Activated CD8-positive, alpha-beta memory T cell treated with anti-CD3 and anti-CD28 coated beads for 4 hours (primary cell): Measurements from ENCODE around the gene TRABD2A.

Source experiments
- DNase-seq, 2 donors: peaks; one replicate each; pipeline ENCODE4 v3.0.0-alpha.2; 2020; ENCODE audit warnings: low read depth in 2 of 2

The TRABD2A gene

DNA sequence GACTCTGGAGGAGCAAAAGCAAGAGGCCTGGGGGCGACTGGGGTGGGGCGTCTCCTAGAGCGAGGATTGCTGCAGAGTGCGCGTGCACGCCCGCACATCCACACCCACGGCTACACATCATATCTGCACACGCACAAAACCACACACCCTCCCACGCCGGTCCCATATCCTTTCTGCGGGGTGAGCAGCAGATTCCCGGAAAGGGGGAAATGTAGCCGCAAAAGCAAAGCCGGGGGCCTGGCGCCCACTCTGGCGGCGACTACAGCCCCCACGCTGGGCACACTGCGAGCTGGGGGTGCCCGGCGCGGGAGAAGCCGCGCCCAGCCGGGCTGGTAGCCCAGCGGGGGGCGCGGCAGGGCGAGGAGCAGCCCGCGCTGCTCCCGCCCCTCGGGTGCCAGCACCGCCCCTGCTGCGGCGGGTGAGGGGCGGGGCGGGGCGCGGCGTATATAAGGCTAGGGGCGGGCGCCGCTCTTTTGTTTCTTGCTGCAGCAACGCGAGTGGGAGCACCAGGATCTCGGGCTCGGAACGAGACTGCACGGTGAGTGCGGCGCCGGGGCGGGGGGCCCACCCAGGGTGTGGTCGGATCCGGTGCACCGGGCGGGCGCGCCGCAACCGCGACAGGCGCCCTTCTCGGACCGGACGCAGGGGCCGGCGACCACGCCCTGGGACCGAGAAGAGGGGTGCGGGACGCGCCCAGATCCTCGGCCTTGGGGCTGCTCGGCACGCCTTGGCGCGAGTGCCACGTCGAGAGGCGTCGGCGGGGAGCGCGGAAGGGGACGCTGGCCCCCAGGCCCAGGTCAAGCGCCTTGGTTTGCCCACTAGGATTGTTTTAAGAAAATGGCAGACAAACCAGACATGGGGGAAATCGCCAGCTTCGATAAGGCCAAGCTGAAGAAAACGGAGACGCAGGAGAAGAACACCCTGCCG lies 24.6 kb upstream of the TRABD2A start, which contains the start of gene TMSB10:
Gene TMSB10 (plus strand): TSS at position 476 of the 927 bp plus-strand sequence.
- DNase-seq, result peak; percentile 76

DNA sequence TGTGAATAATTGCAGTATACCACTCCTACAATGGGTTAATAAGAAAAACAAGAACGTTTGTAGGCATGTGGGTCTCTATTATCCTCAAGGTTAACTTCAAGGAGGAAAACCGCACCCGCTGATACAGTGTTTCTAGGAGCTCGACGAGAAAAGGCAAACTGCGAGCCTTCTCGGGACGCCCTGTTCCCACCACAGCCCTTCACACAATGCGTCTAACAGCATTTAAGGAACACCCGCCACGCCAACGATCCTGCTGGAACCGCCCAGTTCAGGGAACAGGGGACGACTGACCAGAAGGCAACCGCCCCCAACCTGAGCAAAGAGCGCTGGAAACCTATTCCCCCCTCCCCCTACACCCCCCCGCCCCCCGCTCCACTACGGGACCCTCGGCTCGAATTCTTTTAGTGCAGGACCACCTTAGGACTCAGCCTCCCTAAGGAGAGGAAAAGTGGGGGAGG lies 23.9 kb upstream of the TRABD2A start:
- no peak for DNase-seq

DNA sequence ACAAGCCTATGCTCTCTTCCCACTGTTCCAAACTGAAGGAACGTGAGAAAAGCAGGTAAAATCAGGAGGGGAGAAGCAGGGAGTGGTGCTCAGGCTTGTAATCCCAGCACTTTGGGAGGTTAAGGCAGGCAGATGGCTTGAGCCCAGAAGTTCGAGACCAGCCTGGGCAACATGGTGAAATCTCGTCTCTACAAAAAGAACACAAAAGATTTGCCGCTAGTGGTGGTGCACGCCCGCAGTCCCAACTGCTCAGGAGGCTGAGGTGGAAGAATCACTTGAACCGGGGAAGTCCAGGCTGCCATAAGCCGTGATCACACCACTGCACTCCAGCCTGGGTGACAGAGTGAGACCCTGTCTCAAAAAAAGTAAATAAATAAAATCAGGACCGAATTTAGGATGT lies 23.3 kb upstream of the TRABD2A start:
- no peak for DNase-seq

DNA sequence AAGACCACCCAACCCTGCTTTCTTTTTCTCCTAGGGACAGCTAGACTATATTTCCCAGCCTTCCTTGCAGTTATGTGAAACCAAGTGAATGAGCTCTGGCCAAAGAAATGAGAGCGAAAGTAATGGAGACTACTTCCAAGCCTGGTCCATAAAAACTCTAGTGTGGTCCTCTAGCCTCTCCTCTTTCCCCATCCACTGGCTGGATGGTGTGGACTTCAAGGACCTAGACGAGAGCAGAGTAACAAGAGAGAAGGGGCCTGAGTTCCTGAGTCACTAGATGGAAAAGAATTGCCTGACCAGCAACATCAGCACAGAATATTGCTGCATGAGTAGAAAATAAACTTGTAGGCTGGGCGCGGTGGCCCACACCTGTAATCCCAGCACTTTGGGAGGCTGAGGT lies 21.6 kb upstream of the TRABD2A start:
- DNase-seq, result no peak

DNA sequence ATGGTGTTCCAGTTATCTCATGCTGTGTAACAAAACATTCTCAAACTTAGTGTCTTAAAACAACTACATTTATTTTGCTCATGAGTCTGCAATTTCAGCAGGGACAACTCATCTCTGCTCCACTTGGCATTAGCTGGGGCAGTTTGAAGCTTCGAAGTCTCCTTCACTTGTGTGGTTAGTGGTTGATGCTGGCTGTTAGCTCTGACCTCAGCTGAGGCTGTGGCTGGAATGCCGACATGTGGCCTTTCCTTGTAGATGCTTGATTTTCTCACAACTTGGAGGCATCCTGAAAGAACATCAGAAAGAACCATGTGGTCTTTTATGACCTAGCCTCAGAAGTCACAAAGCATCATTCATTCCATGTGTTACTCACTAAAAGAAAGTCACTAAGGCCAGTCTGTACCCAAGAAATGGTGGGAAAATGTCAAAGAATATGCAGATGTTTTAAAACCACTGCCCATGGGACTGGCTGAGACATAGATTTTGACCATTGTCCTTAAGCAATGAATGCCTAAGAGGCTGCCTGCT lies 20.8 kb upstream of the TRABD2A start:
- DNase-seq, result no peak

DNA sequence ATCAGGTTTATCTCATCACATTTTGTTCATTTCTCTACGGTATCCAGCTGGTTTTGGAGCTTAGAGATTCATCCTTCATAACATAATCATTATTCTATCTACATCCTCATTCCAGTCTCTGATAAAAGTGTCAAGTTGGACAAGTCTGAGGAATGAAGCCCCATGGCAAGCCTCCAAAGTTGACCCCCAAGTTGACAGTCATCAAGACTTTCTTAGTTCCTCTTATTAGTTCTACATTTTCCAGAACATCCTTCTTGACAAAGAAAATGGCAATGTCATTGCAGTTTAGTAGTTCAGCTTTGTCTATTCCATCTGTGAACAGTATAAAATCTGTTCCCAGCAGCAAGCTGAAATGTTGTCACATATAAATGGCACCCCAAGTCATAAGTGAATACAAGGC lies 20.1 kb upstream of the TRABD2A start:
- DNase-seq, result no peak

DNA sequence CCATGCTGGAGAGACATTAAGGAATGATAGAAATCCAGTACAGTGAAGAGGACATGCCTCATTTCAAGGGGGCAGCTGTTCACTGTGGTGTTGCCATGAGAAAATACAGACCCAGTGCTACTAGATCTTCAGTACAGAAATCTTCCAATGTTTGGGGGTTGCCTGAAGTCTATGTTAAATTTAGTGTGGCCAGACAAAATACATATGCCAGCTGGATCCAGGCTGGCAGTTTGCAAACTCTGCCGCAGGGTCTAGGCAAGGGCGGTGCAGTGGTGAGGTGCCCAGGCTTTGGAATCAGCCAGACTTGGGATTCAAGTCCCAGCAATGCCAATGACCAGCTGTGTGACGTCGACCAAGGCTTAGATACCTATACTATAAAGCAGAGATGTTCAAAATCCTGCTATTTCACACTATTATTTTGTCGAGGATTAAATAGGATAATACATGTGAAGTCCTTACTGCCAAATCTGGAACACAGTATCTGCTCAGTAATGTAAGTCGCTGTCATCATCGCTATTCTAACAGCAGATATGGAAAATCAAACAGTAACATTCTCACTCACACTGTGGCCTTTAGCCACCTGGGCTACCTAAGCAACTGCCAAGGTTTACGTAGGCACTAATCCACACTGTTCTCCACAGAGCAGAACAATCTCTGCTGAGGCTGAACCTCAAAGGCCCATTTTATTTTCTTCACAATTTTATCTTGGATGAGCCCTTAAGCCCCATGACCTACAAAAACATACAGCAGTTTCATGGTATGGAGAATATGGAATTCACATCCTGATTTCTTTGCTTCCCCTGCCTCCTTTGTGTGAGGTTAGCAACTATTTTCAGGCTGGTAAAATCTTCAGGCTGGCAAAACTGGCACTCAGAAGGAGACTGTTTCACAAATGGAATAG lies 18.7 kb upstream of the TRABD2A start:
- no peak for DNase-seq

DNA sequence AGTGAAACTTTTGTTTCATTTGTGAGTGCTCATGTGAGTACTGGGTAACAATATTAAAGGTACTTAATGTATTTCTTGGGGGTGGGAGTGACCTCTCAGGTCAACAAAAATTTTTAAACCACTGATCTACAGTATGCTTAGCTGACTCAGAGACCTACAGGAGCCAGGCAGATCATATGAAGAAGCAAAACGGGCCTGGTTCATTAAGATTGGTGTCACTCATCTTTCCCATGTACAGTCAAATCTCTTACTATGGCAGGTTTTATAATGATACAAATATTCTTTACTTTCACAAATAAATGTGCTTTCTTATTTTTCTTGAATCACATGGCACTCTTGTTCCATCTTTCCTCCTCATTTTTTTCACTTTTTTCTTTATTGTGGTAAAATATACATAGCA lies 16.9 kb upstream of the TRABD2A start:
- DNase-seq, result no peak

DNA sequence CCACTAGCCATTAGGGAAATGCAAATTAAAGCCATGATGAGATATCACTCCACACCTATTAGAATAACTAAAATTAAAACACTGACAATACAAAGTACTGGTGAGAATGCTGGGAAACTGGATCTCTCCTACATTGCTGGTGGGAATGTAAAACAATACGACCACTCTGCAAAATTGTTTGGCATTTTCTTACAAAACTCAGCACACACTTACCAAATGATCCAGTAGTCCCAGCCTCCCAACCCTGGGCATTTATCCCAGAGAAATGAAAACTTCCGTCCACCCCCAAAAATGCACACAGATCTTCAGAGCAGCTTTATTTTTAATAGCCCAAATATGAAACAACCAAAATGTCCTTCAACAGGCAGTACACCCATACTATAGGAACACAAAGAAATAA lies 15.7 kb upstream of the TRABD2A start:
- DNase-seq, result no peak

DNA sequence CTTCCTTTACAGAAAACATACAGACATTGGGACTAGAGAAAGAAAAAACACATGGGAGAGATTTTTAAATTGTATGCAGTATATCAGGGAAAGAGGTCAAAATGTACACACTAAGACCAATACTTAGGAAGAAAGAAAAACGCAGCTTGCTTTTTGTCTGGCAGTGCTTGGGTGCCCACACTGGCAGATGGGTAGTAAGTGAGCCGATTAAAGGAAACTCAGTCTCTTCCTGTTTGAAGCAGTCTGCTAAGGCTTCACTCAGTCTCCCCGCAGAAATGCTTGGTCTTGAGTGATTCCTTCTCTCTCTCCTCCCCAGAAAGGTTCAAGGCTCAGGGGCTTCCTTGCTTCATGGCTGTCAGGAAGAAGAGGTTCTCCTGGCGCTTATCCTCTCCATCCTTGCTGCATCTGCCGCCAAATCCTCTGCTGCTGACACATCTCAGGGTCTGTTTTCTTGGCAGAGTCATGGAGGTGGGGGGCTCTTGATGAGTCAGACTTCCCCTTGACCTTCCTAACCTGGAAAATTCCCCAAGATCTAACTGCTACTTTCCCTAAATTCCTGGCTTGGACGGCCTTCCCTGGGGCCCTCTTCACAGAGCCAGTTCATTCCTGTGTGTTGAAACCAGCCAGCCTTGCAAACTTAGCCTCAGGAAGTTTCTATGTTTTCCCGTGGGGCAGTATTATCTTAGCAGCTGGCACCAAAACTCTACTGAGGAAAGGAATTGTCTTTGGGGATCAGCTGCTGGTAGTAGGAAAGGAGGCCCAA lies 14.1 kb upstream of the TRABD2A start:
- no peak for DNase-seq

DNA sequence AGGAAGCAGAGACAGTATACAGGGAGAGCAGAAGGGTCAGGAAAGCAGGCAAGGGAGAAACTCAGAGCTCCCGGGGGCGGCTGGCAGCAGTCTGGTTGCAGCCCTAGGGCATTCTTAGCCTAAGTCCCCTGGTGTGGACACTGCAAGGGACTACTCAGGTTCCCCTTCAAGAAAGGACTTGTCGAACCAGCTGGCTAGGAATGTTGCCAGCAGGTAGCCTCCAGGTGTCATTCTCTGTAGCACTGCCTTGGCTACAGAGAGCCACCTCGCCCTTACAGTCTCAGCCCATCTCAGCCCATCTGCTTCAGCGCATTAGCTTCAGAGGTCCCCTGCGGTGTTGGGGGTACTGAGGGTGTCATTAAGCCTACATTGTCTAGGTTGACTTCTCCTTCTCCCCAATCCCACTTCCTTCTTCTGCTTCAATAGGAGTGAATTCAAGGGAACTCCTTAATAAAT lies 13.3 kb upstream of the TRABD2A start:
- DNase-seq, result no peak

DNA sequence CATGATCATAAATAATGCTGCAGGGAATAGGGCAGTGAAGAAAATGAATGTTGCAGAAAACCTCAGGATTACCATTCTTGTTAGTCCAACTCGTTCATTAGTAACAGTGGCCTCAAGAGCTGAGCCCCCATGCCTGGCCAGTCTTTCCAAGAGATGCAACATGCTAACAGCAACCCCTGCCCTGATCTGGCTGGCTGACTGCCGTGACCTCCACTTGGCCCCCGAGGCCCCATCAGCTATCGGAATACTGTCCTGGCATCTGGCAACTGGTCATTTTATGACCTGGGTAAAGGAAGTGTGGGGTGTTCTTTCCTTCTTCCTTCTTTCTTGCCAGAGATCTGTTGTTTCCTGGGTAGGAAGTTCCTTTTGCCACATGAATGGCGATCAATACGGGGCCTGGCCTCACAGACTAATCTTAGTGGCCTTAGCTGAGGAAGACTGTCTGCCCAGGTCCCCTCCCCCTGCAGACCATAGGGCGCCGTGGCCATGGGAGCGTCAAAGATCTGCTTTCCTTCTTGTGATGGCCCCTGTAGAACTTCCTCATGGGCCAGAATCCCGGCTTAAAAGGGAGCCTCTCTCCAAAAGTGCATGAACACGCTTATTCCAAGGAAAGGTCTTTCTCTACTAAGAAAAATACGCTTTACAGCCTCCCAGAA lies 10.6 kb upstream of the TRABD2A start:
- DNase-seq, result no peak

DNA sequence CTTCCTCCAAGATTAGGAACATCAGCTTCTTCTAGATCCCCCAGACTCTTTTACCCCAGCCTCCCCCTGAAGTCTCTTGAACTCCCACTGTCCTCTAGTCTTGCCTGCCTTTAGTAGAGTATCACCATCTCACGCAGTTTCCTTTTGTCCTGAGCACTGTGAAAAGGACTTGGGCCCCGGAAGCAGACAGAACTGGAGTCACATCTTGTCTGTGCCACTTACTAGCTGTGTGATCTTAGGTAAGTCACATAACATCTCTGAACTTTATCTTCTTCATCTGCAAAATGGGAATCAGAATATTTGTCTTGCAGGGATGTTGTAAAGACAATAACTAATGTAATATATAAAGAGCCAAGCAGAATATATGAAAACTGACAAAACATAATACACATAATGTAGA lies 8.4 kb upstream of the TRABD2A start:
- no peak for DNase-seq

DNA sequence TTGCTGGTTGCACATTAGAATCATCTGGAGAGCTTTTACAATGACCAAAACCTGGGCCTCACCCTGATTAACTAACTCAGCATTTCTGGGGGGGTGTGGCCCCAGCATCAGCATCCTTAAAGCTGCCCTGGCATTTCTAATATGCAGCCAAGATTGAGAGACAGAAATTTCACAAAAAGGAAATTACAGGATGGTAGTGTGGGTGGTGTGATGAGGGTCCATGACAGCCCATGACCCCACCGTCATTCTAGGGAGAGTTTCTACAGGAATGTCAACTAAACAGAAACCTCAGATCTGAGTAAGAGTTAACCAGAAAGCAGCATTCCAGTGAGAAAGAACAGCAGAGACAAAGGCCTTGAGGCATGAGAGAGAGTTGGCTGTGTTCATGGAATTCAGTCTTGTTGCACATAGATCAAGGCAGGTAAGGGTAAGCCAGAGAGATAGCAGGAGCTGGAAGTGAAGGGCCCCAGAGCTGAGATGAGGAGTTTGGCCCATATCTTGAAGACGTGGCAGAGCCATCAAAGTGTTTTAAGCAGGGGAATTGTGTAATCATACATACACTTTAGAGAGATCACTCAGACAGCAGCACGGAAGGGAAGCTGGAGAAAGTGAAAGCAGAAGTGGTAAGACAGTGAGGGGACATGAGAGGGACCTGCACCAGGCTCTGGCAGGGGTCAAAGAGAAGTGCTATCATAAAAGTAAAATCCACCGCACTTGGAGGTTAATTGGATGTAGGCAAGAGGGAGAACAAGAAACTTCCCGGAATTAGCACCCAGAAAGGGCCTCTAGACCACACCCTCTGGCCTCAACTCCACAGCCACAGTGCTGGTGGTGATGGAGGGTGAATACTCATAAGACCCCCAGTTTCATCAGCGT lies 7.8 kb upstream of the TRABD2A start:
- DNase-seq, result peak in 1 of 2 donors; percentile 38

DNA sequence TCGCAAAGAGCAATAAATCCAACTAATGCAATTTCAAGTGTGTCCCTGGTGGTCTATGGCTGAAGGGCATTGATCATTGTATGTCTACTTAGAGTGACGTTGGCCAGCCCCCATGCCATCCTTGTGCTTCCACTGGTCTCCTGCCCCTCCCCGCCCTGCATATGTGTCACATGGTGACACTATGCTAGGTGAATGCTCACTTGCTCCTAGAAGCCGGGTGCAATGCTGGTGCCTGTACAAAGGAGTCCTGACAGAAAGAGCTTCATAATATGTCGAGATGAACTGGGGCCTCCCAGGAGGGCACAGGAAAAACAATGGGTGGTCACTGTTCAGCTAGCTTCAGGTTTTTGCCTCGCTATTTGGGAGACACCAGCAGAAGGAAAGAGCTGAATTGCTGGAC lies 5.9 kb upstream of the TRABD2A start:
- no peak for DNase-seq

DNA sequence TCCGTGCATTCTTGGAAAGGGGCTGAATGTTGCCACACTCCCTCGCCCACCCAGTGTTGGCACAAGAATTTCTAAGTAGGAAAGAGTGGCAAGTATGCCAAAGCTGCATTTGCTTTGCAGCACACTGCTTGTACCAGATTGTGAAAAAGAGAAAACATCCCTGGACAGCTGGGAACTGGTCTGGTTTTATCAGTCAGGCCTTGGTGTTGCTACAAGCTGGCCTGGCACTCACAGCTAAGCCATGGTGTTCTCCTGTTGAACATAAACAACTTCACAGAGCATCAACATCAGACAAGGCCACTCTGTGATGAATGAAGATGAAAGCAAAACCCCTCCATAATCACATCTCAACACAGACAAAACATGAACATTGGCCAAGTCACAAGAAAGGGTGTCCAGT lies 4.2 kb upstream of the TRABD2A start:
- DNase-seq, result no peak

DNA sequence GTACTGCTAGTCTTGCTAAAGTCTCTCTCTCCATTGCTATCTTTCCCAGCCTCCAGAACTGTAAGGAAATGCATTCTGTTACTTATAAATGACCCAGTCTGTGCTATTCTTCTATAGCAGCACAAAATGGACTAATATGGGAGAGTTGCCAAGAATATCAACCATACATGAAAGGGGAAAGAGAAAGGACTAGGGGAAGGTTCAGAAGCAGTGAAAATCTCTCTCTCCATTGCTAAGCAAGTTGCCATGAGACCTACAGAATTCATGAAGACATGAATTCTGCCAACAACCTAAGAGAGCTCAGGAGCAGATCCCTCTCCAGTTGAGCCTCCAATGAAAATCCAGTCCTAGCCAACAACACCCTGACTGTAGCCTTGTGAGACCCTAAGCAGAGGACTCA lies 3.6 kb upstream of the TRABD2A start:
- no peak for DNase-seq

DNA sequence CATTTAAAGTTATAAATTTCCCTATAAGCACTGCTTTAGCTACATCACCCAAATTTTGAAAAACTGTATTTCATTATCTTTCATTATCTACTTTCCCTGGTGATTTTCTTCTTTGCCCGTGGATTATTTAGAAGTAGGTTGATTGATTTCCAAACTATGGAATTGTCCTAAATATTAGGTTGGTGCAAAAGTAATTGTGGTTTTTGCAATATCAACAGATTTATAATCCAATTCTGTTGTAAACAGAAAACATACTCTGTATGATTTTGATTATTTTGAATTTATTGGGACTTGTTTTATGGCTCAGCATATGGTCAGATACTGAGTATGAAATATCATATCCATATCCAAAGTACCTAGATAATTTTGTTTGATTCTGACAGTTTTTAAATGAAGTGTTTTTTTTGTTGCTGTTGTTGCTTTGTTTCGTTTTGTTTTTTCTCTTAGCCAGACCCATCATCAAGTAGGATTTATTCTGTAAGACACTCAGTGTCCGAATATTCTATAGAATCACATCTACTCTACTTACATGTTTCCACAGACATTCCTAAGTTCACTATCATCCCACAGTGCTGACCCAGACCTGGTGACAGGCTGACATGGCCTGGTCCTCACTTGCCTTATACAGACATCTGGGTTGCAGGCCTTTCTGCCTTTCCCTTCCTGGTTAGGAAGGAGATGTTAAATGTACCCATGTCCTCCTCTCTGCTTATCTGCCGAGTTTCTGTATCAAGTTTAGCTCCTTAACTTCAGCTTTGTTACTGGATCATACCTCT lies 2.1 kb upstream of the TRABD2A start:
- no peak for DNase-seq

DNA sequence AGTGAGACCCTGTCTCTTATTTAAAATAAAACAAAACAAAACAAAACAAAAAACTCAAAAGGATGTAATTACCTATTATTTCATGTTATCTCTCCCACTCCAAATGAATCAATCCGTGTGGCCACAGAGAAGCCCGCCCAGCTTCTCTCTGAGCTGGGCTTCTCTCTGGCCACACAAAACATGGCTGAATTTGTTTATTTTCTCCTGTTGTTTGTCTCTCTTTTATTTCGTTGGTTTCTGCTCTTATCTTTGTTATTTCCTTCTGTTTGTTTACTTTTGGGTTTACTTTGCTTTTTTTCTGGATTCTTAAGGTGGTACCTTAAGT lies 1.5 kb upstream of the TRABD2A start:
- DNase-seq, result no peak
